ENCODE measurements around the gene TAF1B.
A peak's percentile ranks its signal among the peaks of the same experiment; 100 is the strongest.

The TAF1B gene

DNA sequence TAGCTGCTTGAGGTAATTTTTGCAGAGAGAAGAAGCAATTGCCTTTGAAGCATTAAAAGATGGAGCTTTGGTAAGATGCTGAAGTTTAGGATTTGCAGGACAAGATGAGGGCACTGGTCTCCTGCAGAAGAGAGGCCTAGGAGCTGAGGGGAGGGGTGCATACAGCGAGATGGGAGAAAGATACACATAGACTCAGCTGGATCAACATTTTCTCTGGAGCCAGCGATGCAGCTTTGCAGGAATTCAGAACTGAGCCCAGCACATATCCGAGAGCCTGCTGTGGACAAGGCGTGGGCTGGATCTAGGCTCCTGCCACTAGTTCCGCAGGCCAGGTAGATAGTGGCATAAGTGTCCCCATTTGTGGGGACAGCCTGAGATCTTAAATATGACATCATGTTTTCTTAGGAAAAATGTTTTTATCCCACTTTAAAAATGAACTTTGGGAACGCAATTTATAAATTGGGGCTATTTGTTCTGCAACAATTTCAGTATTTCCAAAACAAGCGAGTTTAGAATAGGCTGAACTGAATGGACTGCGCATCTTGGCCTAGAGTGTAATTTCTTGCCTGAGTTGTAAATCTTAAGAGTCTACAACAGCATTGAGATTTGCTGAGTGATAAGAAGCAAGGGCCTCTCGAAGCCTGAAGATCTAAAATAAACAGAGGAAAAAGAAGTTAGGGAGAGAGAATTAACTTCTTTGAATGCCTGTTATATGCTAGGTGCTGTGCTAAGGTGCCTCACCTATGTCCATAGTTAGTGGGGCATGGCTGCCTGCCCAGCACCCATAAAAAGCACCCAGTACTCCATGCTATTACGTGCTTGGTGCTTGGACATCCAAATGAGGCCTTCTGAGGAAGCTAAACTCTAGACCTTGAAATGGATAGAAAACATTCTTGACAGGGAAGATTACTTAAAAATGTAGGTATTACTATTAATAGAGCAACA, 125.6 kb downstream of the TAF1B start:
- DNase-seq = no peak

DNA sequence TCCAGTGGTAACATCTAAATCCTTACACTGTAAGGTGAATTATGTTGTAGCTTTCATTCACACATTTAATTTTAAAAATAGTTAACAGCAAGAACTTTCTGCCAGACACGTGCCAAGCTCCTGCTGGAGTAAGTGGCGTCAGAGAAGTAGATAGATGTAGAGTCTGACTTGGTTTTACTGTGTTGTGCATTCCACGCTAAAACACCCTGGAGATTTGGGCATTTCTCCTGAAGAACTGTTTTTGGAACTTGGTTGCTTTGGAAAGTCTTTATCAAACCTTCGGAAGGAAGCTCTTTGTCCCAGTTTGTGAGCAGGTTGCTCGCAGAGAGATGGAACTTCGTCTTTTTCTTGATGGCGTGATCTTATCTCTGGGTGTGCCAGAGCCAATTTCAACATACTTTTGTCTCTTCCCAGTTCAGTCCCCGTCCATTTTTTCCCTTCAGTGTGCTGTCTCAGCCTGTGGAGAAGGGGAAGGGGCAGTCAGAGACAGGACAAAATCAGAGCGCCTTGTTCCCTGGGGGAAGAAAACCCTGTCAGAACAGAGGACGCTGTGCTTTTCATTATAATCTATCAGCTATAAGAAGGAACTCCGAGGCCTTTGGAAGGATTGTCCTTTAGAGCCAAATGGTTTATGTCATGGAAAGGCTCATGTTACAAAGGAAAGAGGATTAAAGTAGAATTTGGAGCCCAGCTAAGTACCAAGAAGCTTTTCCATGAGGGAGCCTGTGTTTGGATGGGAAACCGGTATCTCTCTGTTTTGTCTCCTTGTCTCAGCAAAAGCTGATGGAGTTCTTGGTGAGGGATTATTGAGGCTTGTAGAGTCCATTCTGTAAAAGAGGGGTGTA, 127.1 kb downstream of the TAF1B start:
- DNase-seq = no peak

DNA sequence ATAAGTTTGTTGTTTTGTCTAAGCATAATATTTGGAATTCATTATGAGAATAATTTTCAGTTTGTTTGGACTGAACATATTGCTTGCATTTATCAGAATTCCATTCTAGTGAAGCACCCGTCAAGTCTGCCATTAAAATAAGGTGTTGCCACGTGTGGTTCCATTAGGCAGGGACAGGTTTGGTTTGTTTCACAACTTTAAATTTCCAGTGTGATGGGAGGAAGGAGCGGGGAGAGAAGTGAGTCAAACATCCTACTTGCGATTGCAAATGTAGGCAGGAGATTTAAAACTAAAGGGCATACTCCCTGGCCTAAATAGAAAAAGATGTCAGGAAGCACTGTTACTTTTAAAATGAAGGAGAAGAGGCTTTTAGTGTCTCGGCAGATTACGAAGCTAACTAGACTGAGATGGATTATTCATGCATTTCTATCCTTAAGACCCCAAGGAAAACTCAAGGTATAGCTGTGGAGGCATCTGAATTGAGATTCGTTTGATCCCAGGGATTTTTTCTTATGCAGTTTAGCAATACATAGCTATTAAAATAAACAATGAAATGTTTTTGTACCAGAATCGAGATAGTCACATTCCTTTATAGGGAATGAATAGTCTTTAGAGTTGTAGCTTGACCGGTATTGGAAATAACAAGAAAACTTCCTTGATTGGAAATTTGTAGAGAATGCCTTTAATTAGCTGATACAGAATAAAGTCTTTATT, 128.0 kb downstream of the TAF1B start:
- no peak for DNase-seq

DNA sequence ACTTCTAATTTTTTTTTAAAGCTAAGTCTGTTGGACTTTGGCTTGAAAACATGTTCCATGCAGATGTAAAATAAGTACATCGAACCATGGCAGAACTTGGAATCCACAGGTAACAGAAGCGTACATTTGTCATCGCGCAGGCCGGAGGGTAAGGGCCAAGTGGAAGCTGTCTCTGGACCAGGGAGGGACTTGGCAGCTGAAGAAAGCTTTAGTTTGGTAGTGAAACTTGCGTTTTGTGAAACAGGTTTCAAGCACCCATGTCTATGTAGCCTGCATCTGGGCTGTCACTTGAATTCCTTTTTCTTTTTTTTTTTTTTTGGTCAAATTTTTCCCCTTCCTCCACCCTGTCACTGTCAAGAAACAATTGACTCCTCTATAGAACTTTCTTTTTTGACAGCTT, 128.6 kb downstream of the TAF1B start:
- DNase-seq = no peak

DNA sequence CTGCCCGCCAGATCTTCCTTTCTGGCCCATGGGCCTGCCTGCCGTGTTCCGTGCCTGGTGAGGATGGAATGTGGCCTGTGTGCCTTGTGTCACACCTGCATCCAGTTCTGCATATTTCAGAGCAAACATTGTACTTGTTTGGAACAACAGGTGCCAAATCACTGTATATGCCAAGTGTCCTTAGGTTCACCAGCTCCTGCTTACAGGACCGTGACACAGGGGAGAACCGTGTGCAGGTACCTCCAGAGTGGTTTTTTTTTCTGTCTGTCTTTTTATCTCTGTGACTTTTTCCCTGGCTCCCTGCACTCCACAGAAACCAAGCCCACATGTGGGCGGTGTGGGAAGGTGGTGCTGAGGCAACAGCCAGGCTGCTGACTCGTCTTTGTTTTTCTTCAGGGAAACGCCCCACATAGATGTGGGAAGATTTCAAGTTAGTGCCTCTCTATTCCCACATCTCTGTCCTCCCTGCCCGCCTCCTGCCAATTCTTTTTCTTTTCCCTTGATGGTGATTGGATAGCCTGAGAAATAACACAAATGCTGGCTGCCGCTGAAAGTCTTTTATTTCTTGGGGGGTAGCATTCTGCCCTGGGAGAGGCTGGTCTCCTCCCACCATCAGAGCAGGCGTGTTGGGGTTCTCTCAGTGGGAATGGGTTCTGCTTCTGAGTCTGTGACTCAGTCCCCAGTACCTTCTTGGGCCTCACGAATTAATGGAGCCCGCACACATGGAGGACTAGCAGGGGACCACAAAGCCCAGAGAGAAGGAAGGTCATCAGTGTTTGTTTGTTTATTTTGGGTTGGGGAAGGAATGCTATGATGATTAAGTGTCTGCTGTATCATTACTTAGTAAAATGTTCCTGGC, 129.6 kb downstream of the TAF1B start:
- peak in 1 of 2 donors; percentile 35 for DNase-seq

DNA sequence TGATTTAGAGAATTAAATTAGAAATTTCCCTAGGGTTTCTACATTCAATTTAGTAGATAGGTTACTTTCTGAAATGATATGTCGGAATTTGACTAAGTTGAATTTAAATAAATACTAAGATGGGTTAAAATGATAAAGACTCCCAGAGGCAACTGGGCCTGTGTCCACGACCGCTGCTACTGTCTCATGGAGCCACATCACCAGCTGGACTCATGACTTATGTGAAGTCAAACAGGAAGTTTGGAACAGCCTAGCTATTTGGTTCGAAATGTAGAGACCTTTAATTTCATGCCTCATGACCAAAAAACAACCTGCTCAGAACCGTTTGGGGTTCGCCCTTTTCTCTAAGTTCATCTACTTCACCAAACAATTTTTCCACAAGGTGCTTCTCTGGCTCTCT, 130.4 kb downstream of the TAF1B start:
- no peak for DNase-seq

DNA sequence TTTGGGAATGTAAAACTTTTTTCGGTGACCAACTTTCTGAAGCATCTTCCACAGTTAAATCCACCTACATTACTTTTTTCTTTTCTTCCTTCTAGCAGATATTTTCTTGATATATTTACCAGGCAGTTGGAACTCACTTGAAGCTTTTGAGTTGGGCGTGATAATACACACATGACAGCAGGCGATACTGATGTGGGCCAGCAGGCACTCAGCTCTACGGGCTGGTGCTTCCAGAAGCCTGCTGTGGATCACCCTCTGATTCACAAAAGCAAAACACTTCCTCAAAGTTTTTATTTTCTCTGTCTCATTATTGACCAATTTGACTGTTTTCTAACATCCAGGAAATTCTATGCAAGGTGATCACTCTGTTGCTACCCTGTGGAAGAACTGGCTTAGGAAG, 131.1 kb downstream of the TAF1B start:
- DNase-seq = no peak

DNA sequence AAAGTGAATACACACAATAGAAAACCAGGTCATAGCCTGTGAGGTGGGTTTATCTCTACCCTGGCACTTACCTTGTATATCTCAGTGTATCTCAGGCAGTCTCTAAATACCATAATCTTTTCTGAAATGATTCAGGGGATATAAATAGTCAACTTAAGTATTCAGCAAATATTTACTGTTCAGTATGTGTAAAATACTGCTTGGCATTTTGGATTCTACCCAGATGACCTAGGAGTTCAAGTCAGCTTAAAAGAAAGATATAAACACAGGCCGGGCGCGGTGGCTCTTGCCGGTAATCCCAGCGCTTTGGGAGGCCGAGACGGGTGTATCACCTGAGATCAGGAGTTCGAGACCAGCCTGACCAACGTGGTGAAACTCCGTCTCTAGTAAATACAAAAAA, 132.1 kb downstream of the TAF1B start:
- DNase-seq = no peak

DNA sequence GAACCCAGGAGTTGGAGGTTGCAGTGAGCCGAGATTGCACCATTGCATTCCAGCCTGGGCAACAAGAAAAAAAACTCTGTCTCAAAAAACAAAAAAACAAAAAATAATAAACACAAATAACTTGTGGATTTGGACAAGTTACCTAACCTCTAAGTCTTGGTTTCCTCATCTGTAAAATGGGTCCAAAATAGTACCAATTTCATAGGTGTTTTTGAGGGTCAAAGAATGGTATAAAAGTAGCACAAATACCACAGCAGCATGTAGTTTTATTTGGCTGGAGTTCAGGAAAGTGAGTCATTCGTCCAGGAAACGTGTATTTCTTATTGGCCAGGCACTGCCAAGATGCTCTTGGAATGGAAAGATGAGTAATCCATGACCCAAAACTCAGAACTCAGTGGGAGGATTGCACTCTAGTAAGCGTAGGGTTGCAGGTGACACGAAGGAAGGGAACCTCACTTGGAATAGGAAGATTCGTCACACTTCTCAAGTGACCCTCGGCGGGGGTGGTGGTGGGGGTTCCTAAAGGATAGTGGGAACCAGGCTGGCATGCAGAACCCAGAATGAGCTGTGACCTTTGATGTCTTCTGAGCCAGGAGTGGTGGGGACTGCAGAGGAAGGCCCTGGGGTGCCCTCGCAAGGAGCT, 132.7 kb downstream of the TAF1B start:
- DNase-seq = peak; percentile 45 to 46

DNA sequence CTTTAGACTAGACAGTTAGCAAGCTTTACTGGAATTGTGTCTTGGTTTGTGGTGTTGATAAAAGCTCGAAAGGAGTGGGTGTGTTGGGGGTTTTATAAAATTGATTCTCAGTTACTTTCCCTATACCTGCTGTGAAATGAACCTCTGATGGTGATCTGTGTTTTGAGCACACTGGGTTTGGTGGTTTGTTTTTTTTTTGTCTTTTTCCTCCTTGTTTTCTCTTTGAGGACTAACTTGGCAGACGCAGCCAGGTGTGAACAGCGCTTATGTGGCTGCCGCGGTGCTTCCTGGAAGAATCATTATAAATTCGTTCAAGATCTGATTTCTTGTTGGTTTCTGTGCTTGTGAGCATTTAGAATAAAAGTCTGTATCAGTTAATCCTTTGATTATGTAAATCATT, 136.7 kb downstream of the TAF1B start:
- DNase-seq = peak in 1 of 2 donors; percentile 33

DNA sequence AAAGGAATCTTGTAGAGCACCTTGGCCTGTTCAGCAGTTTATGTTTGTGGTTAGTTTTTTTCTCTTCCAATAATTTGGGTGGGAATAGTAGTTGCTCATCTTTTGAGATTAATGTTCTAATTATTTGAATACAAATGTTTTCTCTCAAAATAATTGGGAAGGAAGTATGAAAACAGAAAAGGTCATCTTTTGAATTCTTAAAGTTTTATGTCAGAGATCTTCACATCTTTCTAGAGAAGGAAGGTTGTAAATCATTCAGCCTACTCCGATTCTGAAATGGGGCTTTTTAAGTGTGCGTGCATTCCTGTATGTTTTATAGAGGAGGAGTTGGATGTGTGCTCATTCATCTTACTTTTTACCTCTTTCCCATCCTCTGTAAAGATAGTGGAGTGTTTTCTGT, 137.2 kb downstream of the TAF1B start:
- DNase-seq = no peak

DNA sequence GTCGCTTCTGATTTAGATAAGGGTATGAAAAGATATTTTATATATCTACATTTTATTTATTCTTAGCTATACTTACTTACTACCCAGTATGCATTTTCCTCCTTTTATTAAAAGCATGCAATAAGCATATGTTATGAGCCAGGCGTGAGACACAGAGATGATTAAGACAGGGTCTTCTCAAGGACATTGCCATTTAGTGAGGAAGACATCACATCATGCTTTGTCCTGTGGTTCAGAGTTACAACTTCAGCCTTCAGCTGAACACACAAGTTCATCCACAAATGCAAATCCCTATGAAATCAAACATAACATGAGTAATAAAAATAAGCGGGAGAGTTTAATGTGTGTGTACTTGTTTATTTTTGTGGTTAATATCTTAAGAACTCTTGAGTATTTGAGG, 138.4 kb downstream of the TAF1B start:
- no peak for DNase-seq

DNA sequence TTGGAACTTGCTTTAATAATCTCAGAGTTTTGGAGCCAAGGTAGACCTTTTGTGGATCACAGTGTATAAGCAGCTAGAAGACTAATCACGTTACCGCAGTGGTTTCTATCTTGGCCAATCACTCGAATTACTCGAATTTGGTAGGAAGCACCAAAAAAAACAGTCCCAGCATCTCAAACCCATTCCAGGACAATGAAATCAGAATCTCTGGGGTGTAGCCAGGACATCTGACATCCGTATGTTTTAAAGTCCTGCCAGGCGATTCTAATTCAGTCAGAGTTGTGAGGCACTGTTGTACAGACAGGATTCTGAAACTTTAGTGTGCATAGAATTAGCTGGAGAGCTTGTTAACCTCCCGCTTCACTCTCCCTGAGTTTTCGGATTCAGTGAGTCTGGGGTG, 139.0 kb downstream of the TAF1B start:
- DNase-seq = no peak

DNA sequence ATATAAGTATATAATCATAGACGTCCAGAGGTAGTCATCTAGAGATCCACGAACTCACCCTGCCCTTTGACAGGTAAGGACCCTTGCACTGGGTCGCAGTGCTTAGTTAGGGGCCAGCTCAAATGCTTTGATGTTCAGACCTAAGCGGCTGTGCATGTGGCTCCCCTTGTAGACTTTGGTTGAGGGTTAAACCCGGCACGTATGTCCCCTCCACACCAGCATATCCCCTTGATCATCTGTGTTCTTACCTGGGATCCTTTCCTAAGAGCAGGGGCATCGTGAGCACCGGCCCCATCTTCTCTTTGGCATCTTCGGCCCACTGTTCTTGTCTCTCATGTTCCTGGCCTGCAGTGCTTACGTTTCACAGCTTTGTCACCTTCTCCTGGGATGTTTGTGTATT, 139.6 kb downstream of the TAF1B start:
- no peak for DNase-seq

DNA sequence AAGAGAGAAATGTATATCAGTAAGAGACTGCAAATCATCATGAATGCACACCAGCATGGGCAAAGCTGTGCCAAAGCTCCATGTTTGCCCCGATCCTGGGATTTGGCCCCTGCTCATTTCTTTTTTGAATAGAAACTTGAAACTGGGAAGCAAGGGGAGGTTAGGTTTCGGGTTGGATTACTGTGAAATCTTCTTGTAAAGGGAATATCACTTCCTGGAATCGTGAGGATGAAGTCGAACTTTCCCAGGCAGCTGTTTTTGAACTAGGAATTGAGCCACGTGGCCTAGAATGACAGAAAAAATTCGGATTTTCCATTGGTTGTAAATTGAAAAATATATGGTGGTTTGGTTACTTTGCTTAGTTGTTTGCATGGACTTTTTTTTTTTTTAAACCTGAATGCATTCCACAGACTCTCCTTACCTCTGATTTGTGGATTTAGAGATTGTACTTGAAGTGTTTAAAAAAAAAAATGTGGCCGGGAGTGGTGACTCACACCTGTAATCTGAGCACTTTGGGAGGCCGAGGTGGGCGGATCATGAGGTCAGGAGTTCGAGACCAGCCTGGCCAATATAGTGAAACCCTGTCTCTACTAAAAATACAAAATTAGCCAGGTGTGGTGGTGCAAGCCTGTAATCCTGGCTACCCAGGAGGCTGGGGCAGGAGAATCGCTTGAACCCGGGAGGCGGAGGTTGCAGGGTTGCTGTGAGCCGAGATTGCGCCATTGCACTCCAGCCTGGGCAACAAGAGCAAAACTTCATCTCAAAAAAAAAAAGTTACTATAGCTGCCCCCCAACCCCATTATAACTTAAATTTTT, 140.3 kb downstream of the TAF1B start:
- DNase-seq = no peak
